Heart left ventricle (tissue), 13 donors: ENCODE measurements around the gene PNPO.

Experiments
- CTCF ChIP-seq, 12 donors: fragments of 200-600 bp; sonication (generic) in 4 of 12; IDR thresholded peaks; one replicate each; pipeline versions ENCODE4 v1.5.0 to v1.8.0; 2018 to 2022; ENCODE audit warnings: antibody characterized with exemption in 12 of 12, mild to moderate bottlenecking in 5 of 12
- POLR2A ChIP-seq, 2 donors: fragments of 450-650 bp; IDR thresholded peaks; one replicate each; pipeline ENCODE4 v1.6.1; 2017; ENCODE audit warnings: antibody characterized with exemption in 2 of 2, mild to moderate bottlenecking in 2 of 2, moderate library complexity in 2 of 2
- donor health status: ischemic (EF 13 %, LVEDD 7.1; RV severe dilation, severe dysfunction).
- donor health status: DM: no; HTN: yes; CAD: no.
- donor health status: DM: no; HTN: no; CAD: no.
- donor health status: ischemic (EF 25% LVEDD 6.9; RV normal size, moderate dysfunction).
- donor health status: ischemic (EF 25% LVEDD 5.7; RV mildly dilated, moderate dysfunction).
- donor health status: ischemic (EF 35%, LVEDD 5.7; RV mildly dilated, moderate dysfunction).
- donor health status: nonischemic (EF 11% LVEDD 7.7; RV severe dilation, severe dysfunction).
- donor health status: DM: yes; HTN: yes; CAD: no.
- donor health status: PGD.
- donor health status: ischemic (EF 29% LVEDD 5.4; RV normal size, mild dysfunction).
- donor health status: nonischemic (EF 23%, LVEDD 6.1; RV moderate dilation, normal function).

DNA sequence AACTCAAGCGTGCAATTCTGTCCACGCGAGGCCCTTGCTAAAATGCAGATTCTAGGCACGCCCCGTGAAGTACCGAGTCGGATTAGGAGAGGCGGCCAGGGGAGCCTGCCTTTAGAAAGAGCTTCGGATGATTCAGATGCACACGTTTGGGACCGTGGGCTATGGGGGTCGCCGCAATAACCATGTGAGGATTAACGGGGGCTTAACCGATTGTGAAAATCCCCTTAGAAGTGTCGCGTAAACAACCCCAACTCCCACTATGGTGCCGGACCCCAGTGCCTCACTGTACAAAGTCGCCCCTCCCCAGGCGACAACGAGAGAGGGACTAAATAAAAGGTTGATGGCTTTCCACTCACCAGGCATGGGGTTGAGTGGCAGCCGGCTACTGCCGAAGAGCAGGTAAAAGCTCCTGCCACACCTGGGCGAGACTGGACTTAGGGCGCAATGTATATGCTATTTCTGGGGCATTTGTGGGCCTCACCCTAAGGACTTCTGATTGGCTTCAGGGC lies 46.0 kb upstream of the PNPO start:
- TF ChIP-seq CTCF (IDR thresholded peaks at IDR 0.05) (no peak), POLR2A (IDR thresholded peaks at IDR 0.05) (peak; percentile 65 to 94)
